ENCODE measurements around the gene MUC12. TPM values are rescaled to one million over a fixed set of nuclear protein-coding genes. Genes with fewer than 3 reads are reported as not detected.

Gene MUC12, protein sequence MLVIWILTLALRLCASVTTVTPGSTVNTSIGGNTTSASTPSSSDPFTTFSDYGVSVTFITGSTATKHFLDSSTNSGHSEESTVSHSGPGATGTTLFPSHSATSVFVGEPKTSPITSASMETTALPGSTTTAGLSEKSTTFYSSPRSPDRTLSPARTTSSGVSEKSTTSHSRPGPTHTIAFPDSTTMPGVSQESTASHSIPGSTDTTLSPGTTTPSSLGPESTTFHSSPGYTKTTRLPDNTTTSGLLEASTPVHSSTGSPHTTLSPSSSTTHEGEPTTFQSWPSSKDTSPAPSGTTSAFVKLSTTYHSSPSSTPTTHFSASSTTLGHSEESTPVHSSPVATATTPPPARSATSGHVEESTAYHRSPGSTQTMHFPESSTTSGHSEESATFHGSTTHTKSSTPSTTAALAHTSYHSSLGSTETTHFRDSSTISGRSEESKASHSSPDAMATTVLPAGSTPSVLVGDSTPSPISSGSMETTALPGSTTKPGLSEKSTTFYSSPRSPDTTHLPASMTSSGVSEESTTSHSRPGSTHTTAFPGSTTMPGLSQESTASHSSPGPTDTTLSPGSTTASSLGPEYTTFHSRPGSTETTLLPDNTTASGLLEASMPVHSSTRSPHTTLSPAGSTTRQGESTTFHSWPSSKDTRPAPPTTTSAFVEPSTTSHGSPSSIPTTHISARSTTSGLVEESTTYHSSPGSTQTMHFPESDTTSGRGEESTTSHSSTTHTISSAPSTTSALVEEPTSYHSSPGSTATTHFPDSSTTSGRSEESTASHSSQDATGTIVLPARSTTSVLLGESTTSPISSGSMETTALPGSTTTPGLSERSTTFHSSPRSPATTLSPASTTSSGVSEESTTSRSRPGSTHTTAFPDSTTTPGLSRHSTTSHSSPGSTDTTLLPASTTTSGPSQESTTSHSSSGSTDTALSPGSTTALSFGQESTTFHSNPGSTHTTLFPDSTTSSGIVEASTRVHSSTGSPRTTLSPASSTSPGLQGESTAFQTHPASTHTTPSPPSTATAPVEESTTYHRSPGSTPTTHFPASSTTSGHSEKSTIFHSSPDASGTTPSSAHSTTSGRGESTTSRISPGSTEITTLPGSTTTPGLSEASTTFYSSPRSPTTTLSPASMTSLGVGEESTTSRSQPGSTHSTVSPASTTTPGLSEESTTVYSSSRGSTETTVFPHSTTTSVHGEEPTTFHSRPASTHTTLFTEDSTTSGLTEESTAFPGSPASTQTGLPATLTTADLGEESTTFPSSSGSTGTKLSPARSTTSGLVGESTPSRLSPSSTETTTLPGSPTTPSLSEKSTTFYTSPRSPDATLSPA (N-terminal part only)
- not detected in 2 replicates for total RNA-seq

DNA sequence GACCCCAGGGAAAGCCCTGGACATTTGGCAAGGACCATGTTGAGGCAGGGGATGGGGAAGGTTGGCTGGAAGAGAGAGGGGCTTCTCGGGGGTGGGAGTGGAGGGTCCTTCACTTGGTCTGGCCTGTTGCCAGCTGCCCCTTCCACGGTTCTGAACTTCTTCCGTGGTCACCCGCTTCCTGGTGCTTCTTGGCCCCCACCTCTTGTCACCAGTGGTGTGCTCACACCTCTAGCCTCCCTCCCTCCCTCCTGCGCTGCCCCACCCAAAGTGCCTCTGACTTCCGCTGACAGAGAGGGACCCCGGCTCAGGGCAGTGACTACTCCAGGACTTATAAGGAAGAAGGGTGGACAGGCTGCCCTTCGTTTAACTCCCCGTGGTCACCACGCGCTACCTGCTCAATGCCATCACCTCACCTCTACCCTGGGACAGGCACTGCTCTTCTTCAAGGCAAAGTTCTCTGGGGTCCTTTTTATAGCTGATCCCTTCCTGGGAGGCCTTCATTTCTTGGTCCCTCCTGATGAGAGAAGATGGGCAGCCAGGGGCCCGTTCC, at the start of gene MUC12:
TSS of gene MUC12 (plus strand) at position 500 of the 550 bp plus-strand sequence. CDS start 58 bp downstream, outside the sequence.

DNA sequence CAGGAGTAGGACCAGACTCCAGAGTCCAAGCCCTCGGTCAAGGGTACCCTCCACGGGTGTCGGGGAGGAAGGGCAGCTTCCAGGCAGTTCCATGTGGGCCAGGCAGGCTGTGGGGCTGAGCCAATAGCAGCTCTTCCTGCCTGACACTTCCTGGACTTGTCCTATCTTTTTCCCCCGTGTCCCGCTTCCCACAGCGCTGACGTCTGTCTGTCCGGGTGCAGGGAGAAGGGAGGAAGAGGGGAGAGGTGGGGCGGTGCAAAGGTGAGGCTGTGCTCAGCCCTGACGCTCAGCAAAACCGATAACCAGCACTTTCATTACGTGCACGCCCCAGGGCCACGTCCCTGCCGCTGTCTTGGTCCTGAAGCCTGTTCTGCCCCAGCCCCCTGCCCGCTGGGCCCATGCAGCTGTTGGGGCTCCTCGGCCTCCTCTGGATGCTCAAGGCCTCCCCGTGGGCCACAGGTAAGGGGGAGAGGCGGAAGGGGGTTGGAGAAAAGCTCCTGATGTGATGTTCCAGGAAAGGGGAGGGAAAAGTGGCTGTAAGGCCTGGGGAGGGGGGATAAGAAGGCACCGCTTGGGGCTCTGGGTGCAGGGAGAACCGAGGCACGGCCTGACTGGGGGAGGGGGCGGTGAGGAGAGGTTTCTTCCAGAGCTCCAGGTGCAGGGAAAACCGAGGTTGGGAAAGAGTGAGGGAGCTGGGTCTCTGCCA, 20.0 kb upstream of the MUC12 start, which contains the start of gene MUC3A:
TSS of gene MUC3A (plus strand) at position 308 of the 706 bp plus-strand sequence. CDS start at position 399, 91 bp downstream.

Small RNA genes lying within 50 kb of the gene (small RNA-seq; reads per million reads assigned to genes)
- gene RPS29P15: not detected

Other genes starting within 250 kb of the MUC12 start
- not detected in 2 replicates for gene EPO, start 249.1 kb upstream of the MUC12 start, total RNA-seq
- not detected in 2 replicates for gene ZAN, start 236.0 kb upstream of the MUC12 start, total RNA-seq
- 32.1 and 34.0 TPM in 2 replicates for gene EPHB4, start 142.0 kb upstream of the MUC12 start, total RNA-seq
- gene SLC12A9, start 116.9 kb upstream of the MUC12 start, total RNA-seq: 12.6 and 16.3 TPM in 2 replicates
- gene TRIP6, start 102.2 kb upstream of the MUC12 start, total RNA-seq: 131 and 135 TPM in 2 replicates
- gene SRRT, start 94.5 kb upstream of the MUC12 start, total RNA-seq: 30.6 and 36.6 TPM in 2 replicates
- 2.2 and 2.7 TPM in 2 replicates for gene UFSP1, start 79.8 kb upstream of the MUC12 start, total RNA-seq
- gene ACHE, start 73.7 kb upstream of the MUC12 start, total RNA-seq: not detected in 2 replicates
- not detected in 2 replicates for gene MUC3A, start 20.0 kb upstream of the MUC12 start, total RNA-seq
- gene MUC17, start 50.5 kb downstream of the MUC12 start, total RNA-seq: not detected in 2 replicates
- gene TRIM56, start 115.9 kb downstream of the MUC12 start, total RNA-seq: 11.9 and 14.3 TPM in 2 replicates
- gene SERPINE1, start 157.5 kb downstream of the MUC12 start, total RNA-seq: 116 and 247 TPM in 2 replicates
- gene AP1S1, start 184.9 kb downstream of the MUC12 start, total RNA-seq: 71.2 and 96.6 TPM in 2 replicates
- 0.11 TPM in 1 of 2 replicates, not detected in the other for gene VGF, start 196.0 kb downstream of the MUC12 start, total RNA-seq
- 0.11 TPM in 1 of 2 replicates, not detected in the other for gene NAT16, start 210.7 kb downstream of the MUC12 start, total RNA-seq
- not detected in 2 replicates for gene MOGAT3, start 231.5 kb downstream of the MUC12 start, total RNA-seq
- 46.4 and 59.1 TPM in 2 replicates for gene PLOD3, start 248.0 kb downstream of the MUC12 start, total RNA-seq
- 66.9 and 72.4 TPM in 2 replicates for gene ZNHIT1, start 248.6 kb downstream of the MUC12 start, total RNA-seq

All from articular chondrocyte of knee joint (primary cell).